WTC11 (cell line): ENCODE measurements around the gene LETM1. TPM values are rescaled to one million over a fixed set of nuclear protein-coding genes. Genes with fewer than 3 reads are reported as not detected.

ENCODE experiments used
- ATAC-seq: fragments of 200-7000 bp; cut with Tn5 transposase; 2 replicates; pipeline ENCODE4 v1.10.0; 2021; ENCODE audit warnings: mild to moderate bottlenecking, moderate library complexity
- CTCF ChIA-PET: fragments of 300-600 bp; sonication (Branson Sonifier 250); formaldehyde crosslinking; loops from one replicate; lab custom pipeline; 2021; ENCODE audit warnings: antibody characterized with exemption; lab: Charles Lee
- POLR2A ChIA-PET: fragments of 350-600 bp; sonication (Branson Sonifier 250); formaldehyde crosslinking; loops from one replicate; lab custom pipeline; 2021; ENCODE audit warnings: antibody characterized with exemption; lab: Charles Lee
- DNase-seq: peaks from one replicate; pipeline ENCODE4 v3.0.0; 2021; ENCODE audit warnings: low spot score
- H3K27ac Mint-ChIP-seq: 2 replicates; pipeline ENCODE4 v1.8.0; 2021; ENCODE audit warnings: mixed read lengths
- H3K27me3 Mint-ChIP-seq: 2 replicates; pipeline ENCODE4 v1.8.0; 2021; ENCODE audit warnings: low read depth, mild to moderate bottlenecking, moderate library complexity, mixed read lengths
- H3K36me3 Mint-ChIP-seq: 2 replicates; pipeline ENCODE4 v1.8.0; 2021; ENCODE audit warnings: mixed read lengths
- H3K4me1 Mint-ChIP-seq: 2 replicates; pipeline ENCODE4 v1.8.0; 2022; ENCODE audit warnings: mixed read lengths
- H3K4me3 Mint-ChIP-seq: 2 replicates; pipeline ENCODE4 v1.8.0; 2021; ENCODE audit warnings: mild to moderate bottlenecking, moderate library complexity, mixed read lengths
- H3K9me3 Mint-ChIP-seq: 2 replicates; pipeline ENCODE4 v1.8.0; 2021; ENCODE audit warnings: mixed read lengths
- CREB1 ChIP-seq: sonication (generic); formaldehyde crosslinking; IDR thresholded peaks from 2 replicates; pipeline ENCODE4 v1.8.0; 2023; ENCODE audit warnings: mild to moderate bottlenecking, missing genetic modification reagents
- FOXK1 ChIP-seq: sonication (generic); formaldehyde crosslinking; IDR thresholded peaks from 2 replicates; pipeline ENCODE4 v1.8.0; 2022; ENCODE audit warnings: mild to moderate bottlenecking, moderate library complexity, missing genetic modification reagents
- GRHL2 ChIP-seq: fragments of 250-450 bp; sonication (Bioruptor Pico); IDR thresholded peaks from 2 replicates; pipeline ENCODE4 v1.8.0; 2022; ENCODE audit warnings: mild to moderate bottlenecking, moderate library complexity; ENCODE audit not compliant: insufficient replicate concordance, severe bottlenecking
- HMGA2 ChIP-seq: fragments of 250-450 bp; sonication (Bioruptor Pico); IDR thresholded peaks from 2 replicates; pipeline ENCODE4 v1.4.0; 2021; ENCODE audit warnings: mild to moderate bottlenecking, moderate library complexity
- NR1H2 ChIP-seq: sonication (generic); formaldehyde crosslinking; IDR thresholded peaks from 2 replicates; pipeline ENCODE4 v1.9.0; 2021; ENCODE audit warnings: mild to moderate bottlenecking, moderate library complexity, missing genetic modification reagents
- NR2C2 ChIP-seq: sonication (generic); formaldehyde crosslinking; IDR thresholded peaks from 2 replicates; pipeline ENCODE4 v1.8.0; 2022; ENCODE audit warnings: mild to moderate bottlenecking, missing genetic modification reagents
- TCF7 ChIP-seq: sonication (generic); formaldehyde crosslinking; IDR thresholded peaks from 2 replicates; pipeline ENCODE4 v1.8.0; 2022; ENCODE audit warnings: mild to moderate bottlenecking, low read depth, missing genetic modification reagents, moderate library complexity
- ZBTB21 ChIP-seq: sonication (generic); formaldehyde crosslinking; IDR thresholded peaks from 2 replicates; pipeline ENCODE4 v1.8.1; 2023; ENCODE audit warnings: mild to moderate bottlenecking, missing genetic modification reagents, borderline replicate concordance
- ZNF263 ChIP-seq: sonication (generic); formaldehyde crosslinking; IDR thresholded peaks from 2 replicates; pipeline ENCODE4 v1.8.1; 2022; ENCODE audit warnings: low read depth, mild to moderate bottlenecking, moderate library complexity, missing genetic modification reagents
- total RNA-seq: library from RNA; stranded (reverse); gene quantifications from 3 replicates; pipeline ENCODE4 v1.2.3, GENCODE V29; 2021

The LETM1 gene
- total RNA-seq, 1 experiment from 2014 or later, result 66.7 TPM

DNA sequence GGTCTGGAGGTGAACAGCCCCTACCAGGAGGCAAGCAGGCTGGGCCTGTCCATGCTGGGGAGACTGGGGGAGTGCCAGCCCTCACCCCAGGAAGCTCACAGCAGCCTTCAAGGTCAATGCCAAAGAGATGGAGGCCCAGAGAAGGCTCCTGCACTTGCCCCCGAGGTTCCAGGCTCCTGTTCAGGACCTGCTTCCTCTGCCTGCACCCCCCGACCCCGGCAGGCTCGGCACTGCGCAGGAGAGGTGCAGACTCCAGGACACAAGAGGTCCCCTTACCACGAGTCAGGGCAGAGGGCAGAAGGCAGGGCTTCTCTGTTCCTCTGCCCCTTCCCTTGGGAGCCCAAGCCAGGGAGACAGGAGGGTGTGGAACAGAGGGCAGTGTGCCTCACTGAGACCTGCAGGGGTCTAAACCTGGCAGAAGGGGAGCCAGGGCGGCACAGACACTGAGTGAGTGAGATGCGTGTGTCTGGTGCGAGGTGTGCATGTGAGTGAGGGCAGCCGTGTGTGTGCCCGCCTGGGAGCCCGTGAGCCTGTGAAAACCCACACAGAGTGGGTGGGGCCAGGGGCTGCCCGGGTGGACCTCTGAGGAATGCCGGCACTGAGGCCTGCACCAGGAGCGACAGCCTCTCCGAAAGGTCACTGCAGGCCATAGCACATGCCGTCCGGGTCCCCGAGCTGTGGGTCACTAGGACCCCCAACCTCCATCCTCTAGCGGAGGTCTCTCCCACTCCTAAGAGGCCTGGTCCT lies 93.5 kb downstream of the LETM1 start:
- no peaks in the 10 kb centered on the region for H3K36me3 Mint-ChIP-seq
- no peak for ATAC-seq
- no peak for TF ChIP-seq NR1H2
- TF ChIP-seq HMGA2 (CRISPR knock-in tag), result no peak
- TF ChIP-seq FOXK1 (CRISPR knock-in tag), result no peak
- no peak for TF ChIP-seq NR2C2
- TF ChIP-seq TCF7 (CRISPR knock-in tag), result no peak
- TF ChIP-seq ZNF263, result no peak
- TF ChIP-seq CREB1 (CRISPR knock-in tag), result no peak
- TF ChIP-seq ZBTB21, result no peak
- TF ChIP-seq GRHL2 (CRISPR knock-in tag), result no peak
- TF ChIP-seq, all 79 proteins: peak for 0
- Mint-ChIP-seq H3K27ac (peak overlapping the region; percentile 49; the same call in 1 of the 2 replicates), H3K9me3 (no peaks in the 10 kb centered on the region), H3K27me3 (no peaks in the 10 kb centered on the region), H3K4me3 (no peak overlapping the region), H3K4me1 (peaks cover 4% of the 10 kb centered on the region; the same call in 1 of the 2 replicates)
- POLR2A ChIA-PET, result interaction anchor here (1.4 kb wide), 1 partner anchor 10 kb away, joined by 3 read pairs; no protein-coding TSS in a partner anchor
- CTCF ChIA-PET, result interaction anchor here (0.5 to 0.7 kb wide), 3 partner anchors 14 to 101 kb away, joined by 3 to 7 read pairs (median 4); no protein-coding TSS in a partner anchor
- DNase-seq, result no peak

Other genes starting within 250 kb of the LETM1 start
- gene FAM53A, start 171.8 kb downstream of the LETM1 start, total RNA-seq, result 2.9 to 5.2 TPM (median 5.1 TPM) in 3 replicates
- 36.4 to 40.2 TPM (median 36.9 TPM) in 3 replicates for gene SLBP, start 143.8 kb downstream of the LETM1 start, total RNA-seq
- gene TMEM129, start 134.8 kb downstream of the LETM1 start, total RNA-seq, result 44.2 to 54.9 TPM (median 48.7 TPM) in 3 replicates
- 161 to 207 TPM (median 165 TPM) in 3 replicates for gene TACC3, start 134.6 kb downstream of the LETM1 start, total RNA-seq
- 18.2 to 19.9 TPM (median 19.7 TPM) in 3 replicates for gene FGFR3, start 62.9 kb downstream of the LETM1 start, total RNA-seq
- gene NSD2, start 15.2 kb upstream of the LETM1 start, total RNA-seq, result 113 to 128 TPM (median 119 TPM) in 3 replicates
- 63.3 to 72.6 TPM (median 69.2 TPM) in 3 replicates for gene NELFA, start 152.8 kb upstream of the LETM1 start, total RNA-seq
- gene NAT8L, start 203.2 kb upstream of the LETM1 start, total RNA-seq, result 19.7 to 20.2 TPM (median 20.0 TPM) in 3 replicates